HG02840 (cell line): ENCODE data around the gene PTGDS.

Source experiments
- ATAC-seq: cut with Tn5 transposase; IDR thresholded peaks from one replicate; pipeline ENCODE4 v1.9.1; 2021; ENCODE audit warnings: mild to moderate bottlenecking, moderate library complexity, moderate number of reproducible peaks; ENCODE audit not compliant: unreplicated experiment, low FRiP score

Gene PTGDS

DNA sequence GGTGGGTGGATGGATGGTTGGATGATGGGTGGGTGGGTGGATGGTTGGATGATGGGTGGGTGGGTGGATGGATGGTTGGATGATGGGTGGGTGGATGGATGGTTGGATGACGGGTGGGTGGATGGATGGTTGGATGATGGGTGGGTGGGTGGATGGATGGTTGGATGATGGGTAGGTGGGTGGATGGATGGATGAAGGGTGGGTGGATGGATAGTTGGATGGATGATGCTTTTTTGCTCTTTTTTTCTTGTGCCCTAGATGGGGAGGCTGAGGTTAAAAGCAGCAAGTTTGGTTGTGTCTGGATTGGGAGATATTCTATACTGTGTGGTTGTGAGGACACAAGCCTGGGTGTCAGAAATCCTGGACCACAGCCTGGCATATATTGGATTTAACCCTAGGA, 19.8 kb upstream of the PTGDS start:
- ATAC-seq = no peak

DNA sequence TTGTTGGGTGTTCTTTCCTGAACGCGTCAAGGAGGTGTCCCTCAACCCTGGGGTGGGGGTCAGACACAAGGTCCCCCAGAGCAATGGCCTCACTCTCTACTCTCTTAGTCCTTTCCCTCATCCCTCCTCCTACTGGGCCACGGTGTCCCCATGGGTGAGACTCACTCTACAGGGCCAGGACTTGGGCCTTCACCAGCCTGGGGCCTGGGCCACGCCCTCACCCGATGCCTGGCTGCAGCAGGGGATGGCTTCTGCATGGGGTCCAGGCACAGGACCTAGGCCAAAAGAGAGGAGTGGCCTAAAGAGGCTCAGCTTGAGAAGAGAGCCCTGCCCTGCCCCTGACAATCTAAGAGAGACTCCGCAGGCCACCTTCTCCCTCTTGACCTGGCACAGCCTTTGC, 19.4 kb upstream of the PTGDS start:
- ATAC-seq = no peak

DNA sequence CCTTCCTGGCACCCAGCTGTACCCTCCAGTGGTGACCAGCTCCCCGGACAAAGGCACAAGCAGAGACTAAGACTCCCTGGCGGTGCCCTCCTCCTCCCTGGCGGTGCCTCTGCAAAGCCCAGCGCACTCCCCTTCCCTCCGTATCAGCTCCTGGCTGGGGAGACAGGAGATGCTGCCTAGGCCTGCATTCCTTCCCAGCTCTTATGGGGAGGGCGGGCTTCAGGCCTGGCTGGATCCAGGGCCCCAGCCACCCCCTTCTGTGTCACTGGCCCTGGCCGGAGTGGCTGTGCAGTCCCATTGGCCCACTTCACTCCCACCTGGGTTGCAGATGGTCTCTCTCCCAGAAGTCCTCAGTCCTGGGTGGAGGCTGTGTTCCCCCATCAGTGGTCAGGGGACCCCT, 18.8 kb upstream of the PTGDS start:
- no peak for ATAC-seq

GRCh38 chr9:136958898-136959850, 18.1 kb upstream of the PTGDS start:
- no peak for ATAC-seq

- no peak for ATAC-seq
Observed at GRCh38 chr9:136960212-136960937, 16.9 kb upstream of the PTGDS start.

DNA sequence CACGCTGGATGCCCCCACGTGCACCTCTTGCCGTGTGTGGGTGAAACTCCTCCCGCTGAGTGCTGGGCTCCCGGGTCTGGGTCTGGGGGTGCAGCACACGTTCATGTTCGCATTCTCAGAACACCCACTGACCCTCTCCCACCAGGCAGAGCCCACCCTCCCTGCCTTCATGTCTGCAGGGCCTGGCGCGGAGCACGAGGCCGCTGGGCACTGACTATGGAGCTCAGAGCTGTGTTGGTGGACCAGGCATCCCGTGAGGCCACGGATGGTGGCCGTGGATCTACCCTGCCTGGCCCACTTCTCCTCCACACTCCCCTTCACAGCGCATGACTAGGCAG, 16.4 kb upstream of the PTGDS start:
- no peak for ATAC-seq

- no peak for ATAC-seq
Observed at GRCh38 chr9:136961279-136962065, 15.8 kb upstream of the PTGDS start.

GRCh38 chr9:136962163-136962562, 15.1 kb upstream of the PTGDS start:
- no peak for ATAC-seq

DNA sequence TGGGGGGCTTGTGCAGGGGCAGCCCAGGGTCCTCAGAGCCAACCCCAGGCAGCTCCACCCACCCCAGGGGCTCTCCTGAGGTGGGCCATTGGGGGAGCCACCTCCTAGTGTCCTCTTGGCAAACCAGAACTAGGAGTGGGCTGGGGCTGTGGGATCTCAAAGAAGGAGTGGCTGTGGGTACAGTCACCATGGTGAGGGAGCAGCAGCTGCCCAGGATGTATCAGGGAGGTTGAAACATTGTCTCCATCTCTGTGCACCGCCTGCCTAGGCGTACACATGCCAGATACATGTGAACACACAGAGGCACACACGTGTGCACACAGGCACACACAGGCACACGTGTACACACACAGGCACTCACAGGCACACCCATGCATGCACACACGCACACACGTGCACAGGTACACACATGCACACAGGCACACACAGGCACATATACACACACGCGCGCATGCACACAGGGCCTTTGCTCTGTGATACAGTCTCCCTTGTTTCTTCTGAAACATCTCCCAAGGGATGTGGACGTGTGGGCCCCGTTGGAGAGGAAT, 14.5 kb upstream of the PTGDS start:
- no peak for ATAC-seq

DNA sequence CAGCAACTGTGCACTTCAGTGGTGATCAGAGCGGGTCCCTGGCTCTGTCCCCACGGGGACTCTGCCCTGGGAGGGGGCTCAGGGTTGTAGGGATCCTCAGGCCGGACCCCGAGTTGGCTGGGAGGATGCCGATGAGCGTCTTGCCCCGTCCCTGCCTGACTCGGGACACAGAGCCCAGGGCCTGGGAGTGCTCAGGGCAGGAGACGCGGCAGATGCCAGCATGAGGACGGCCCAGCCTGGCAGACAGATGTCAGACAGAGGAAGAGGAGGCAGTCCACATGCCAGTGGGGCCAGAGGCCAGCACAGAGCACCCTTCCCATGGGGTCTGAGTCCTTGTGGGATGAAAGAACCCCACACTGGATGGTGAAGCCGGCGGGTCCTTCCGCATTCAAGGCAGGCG, 14.0 kb upstream of the PTGDS start:
- ATAC-seq = no peak

DNA sequence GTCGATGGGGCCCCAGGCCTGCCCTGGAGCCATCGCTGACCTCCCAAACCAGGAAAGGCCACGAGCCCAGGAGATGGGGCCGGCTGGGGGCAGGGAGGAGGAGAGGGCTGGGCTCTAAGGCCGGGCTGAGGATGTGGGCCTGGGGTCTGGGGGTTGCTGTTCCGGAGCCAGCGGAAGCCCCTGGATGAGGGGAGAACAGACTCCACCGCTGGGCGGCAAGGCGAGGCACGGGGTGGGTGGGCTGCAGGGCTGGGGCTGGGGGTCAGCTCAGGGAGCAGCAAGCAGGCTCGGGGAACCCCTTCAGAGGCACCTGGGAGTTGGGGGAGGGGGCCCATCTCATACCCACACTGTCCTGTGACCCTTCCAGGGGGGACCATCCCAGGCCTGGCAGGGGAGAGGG, 13.6 kb upstream of the PTGDS start:
- no peak for ATAC-seq

DNA sequence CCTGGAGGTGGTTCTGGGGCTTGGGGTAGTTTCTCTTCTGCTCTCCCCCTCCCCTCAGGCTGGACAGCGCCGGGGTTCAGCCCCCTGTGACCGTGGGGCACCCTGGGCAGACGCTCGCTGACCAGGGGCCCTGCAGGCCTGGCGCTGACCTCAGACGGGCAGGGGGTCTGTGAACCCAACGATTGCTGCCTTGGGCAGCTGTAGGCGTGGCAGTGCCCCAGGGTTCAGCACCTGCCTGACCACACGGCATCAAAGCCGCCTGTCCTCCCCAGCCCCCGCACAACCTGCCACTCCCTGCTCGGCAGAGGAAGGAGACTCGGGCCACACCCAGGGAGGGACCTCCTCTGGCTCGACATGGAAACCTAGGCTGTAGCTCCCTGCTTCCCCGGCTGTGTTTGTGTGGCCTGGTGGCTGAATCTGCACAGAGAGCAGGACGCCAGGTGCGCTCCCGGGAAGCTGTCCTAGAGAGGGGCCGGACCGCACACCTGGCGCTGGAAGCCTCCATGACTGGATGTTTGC, 13.1 kb upstream of the PTGDS start:
- ATAC-seq = no peak

GRCh38 chr9:136964833-136965422, 12.4 kb upstream of the PTGDS start:
- no peak for ATAC-seq

DNA sequence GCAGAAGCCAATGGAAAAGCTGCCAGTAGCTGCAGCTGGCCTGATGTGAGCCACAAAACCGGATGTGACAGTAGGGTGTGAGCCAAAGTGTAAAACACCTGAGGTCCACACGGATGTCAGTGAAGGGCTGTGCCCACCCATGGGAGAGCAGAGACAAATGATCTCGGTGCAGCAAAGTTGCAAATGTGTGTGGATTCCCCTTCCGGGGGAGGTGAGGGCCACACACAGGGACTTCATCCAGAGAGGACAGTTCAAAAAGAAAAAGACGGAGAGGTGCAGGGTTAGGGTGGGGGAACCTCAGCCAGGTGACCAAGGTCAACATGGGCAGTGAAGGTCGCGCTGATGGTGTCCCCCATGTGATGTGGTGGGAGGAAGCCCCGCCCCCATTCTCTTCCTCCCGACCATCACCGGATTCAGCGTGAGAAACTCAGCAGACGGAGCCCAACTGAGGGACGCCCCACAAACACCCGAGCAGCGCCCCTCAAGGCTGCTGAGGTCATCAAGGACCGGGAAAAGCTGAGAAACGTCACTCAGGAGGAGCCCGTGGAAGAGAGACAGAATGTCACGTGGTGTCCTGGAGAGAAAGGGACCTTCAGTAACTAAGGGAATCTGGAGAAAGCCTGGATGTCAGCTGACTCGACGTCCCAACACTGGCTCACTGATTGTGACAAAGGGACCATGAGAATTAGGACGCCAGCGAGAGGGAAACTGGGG, 11.4 kb upstream of the PTGDS start:
- ATAC-seq = no peak

- ATAC-seq = no peak
Observed at GRCh38 chr9:136968333-136969127, 8.8 kb upstream of the PTGDS start.

GRCh38 chr9:136969150-136969549, 8.2 kb upstream of the PTGDS start:
- no peak for ATAC-seq

- no peak for ATAC-seq
Observed at GRCh38 chr9:136969774-136970173, 7.5 kb upstream of the PTGDS start.

DNA sequence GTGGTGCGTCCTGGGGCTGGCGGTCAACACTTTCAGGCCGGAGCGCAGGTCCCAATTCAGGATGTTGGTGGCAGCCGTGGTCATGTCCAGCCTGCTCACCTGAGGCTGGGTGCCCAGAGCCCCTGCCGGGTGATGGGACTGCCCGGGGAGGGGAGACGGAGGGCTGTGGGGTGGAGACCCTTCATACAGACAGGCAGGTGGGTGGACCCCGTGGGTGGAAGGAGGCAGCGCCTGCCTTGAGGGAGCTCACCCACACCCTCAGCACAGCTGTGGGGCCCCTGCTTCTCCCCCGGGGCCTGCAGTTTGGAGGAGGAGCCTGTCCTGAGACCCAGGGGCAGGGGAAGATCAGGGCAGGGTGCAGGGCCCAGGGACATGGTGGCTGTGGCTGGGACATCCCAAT, 6.9 kb upstream of the PTGDS start:
- ATAC-seq = no peak

- ATAC-seq = no peak
Observed at GRCh38 chr9:136971746-136972145, 5.6 kb upstream of the PTGDS start.
